Neural cell (in vitro differentiated cells): Measurements from ENCODE around the gene TRPM2.

Source experiments
- RAD21 ChIP-seq: fragments of 450-650 bp; conservative IDR thresholded peaks from 2 replicates; pipeline ENCODE4 v1.6.1; 2014; ENCODE audit warnings: antibody characterized with exemption, mild to moderate bottlenecking, moderate library complexity
- TF ChIP-seq, protein P1 (sequence below): fragments of 450-650 bp; IDR thresholded peaks from 2 replicates; pipeline ENCODE4 v1.5.1; 2014; ENCODE audit warnings: antibody characterized with exemption, mild to moderate bottlenecking, moderate library complexity; ENCODE audit not compliant: poor library complexity, severe bottlenecking

- TF ChIP-seq, protein P1, sequence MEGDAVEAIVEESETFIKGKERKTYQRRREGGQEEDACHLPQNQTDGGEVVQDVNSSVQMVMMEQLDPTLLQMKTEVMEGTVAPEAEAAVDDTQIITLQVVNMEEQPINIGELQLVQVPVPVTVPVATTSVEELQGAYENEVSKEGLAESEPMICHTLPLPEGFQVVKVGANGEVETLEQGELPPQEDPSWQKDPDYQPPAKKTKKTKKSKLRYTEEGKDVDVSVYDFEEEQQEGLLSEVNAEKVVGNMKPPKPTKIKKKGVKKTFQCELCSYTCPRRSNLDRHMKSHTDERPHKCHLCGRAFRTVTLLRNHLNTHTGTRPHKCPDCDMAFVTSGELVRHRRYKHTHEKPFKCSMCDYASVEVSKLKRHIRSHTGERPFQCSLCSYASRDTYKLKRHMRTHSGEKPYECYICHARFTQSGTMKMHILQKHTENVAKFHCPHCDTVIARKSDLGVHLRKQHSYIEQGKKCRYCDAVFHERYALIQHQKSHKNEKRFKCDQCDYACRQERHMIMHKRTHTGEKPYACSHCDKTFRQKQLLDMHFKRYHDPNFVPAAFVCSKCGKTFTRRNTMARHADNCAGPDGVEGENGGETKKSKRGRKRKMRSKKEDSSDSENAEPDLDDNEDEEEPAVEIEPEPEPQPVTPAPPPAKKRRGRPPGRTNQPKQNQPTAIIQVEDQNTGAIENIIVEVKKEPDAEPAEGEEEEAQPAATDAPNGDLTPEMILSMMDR = no peak
- no peak for TF ChIP-seq RAD21
Measured at GRCh38 chr21:44374601-44375280, 21.3 kb downstream of the TRPM2 start.
